HL-60 (cell line): ENCODE measurements around the gene CLEC4F.

Experiments used
- CTCF ChIP-seq: IDR thresholded peaks from one replicate; pipeline ENCODE4 v1.5.1; 2011; ENCODE audit warnings: low read length, control low read depth, inconsistent platforms; ENCODE audit not compliant: insufficient read depth
- POLR2AphosphoS5 ChIP-seq: IDR thresholded peaks from 2 replicates; pipeline ENCODE4 v1.6.1; 2012; ENCODE audit warnings: low read depth

GRCh38 chr2:70793450-70793849, 26.9 kb downstream of the CLEC4F start:
- TF ChIP-seq CTCF: no peak
- TF ChIP-seq POLR2AphosphoS5: no peak
